ENCODE data around the gene DPH3.

The DPH3 gene

GRCh38 chr3:16300307-16300706 is 35.6 kb upstream of the DPH3 start:
- DNase-seq (ENCODE audit: low read depth): no peak
- no peak for TF ChIP-seq CTCF (IDR thresholded peaks at IDR 0.05; ENCODE audit: low read length, missing control alignments)
- no peak overlapping the region for H3K4me3 ChIP-seq (replicated peaks; ENCODE audit: low read depth, low read length)

- no peak for TF ChIP-seq CTCF (IDR thresholded peaks at IDR 0.05; ENCODE audit: low read length, missing control alignments)
- DNase-seq (ENCODE audit: low read depth): no peak
- no peak overlapping the region for H3K4me3 ChIP-seq (replicated peaks; ENCODE audit: low read depth, low read length)
These were observed 35.0 kb upstream of the DPH3 start for GRCh38 chr3:16299746-16300145.

- no peak for DNase-seq (ENCODE audit: low read depth)
- no peak overlapping the region for H3K4me3 ChIP-seq (replicated peaks; ENCODE audit: low read depth, low read length)
- no peak for TF ChIP-seq CTCF (IDR thresholded peaks at IDR 0.05; ENCODE audit: low read length, missing control alignments)
These were observed 34.1 kb upstream of the DPH3 start for GRCh38 chr3:16298891-16299290.

- no peak overlapping the region for H3K4me3 ChIP-seq (replicated peaks; ENCODE audit: low read depth, low read length)
- DNase-seq (ENCODE audit: low read depth): no peak
- no peak for TF ChIP-seq CTCF (IDR thresholded peaks at IDR 0.05; ENCODE audit: low read length, missing control alignments)
These were observed 33.5 kb upstream of the DPH3 start for GRCh38 chr3:16297997-16298885.

GRCh38 chr3:16295298-16295890 is 30.7 kb upstream of the DPH3 start:
- H3K4me3 ChIP-seq (replicated peaks; ENCODE audit: low read depth, low read length): no peak overlapping the region

GRCh38 chr3:16294844-16295243 is 30.1 kb upstream of the DPH3 start:
- no peak overlapping the region for H3K4me3 ChIP-seq (replicated peaks; ENCODE audit: low read depth, low read length)
- DNase-seq (ENCODE audit: low read depth): no peak
- TF ChIP-seq CTCF (IDR thresholded peaks at IDR 0.05; ENCODE audit: low read length, missing control alignments): no peak

More at GRCh38 chr3:16295298-16295890, 30.7 kb upstream of the DPH3 start:
- TF ChIP-seq CTCF (IDR thresholded peaks at IDR 0.05; ENCODE audit: low read length, missing control alignments): no peak
- DNase-seq (ENCODE audit: low read depth): no peak
